ENCODE measurements around the gene SERPING1. TPM values are rescaled to one million over a fixed set of nuclear protein-coding genes. Genes with fewer than 3 reads are reported as not detected.

The SERPING1 gene
- total RNA-seq, 6 donors from 2014 or later: 306 to 573 (median 469) TPM

DNA sequence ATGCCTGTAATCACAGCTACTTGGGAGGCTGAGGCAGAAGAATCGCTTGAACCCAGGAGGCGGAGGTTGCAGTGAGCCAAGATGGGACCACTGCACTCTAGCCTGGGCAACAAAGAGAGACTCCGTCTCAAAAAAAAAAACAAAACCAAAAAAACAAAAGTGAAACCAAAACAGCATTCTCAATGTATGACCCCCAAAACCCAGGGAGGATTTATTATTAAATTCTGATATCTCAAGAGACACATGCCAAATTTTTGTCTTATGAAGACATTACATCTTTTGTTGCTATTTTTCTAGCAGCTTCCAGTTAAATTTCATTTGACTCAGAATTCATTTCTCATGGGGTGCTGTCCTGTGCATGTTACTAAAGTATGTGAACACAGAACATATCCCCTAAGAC lies 55.2 kb downstream of the SERPING1 start:
- no peak overlapping the region for H3K27ac ChIP-seq
- peaks cover 22 to 44% (median 25%) of the 10 kb centered on the region in 4 donors for H3K4me1 ChIP-seq
- no peak overlapping the region for H3K4me3 ChIP-seq
- no peaks in the 10 kb centered on the region for H3K36me3 ChIP-seq
- WGBS, 2 donors: 71 to 81% methylated on average over 3 of the region's 3 CpGs
- peaks cover 0 to 17% (median 3%) of the 10 kb centered on the region in 4 donors for H3K27me3 ChIP-seq
- TF ChIP-seq POLR2A (IDR thresholded peaks at IDR 0.05): no peak
- TF ChIP-seq, protein P1, sequence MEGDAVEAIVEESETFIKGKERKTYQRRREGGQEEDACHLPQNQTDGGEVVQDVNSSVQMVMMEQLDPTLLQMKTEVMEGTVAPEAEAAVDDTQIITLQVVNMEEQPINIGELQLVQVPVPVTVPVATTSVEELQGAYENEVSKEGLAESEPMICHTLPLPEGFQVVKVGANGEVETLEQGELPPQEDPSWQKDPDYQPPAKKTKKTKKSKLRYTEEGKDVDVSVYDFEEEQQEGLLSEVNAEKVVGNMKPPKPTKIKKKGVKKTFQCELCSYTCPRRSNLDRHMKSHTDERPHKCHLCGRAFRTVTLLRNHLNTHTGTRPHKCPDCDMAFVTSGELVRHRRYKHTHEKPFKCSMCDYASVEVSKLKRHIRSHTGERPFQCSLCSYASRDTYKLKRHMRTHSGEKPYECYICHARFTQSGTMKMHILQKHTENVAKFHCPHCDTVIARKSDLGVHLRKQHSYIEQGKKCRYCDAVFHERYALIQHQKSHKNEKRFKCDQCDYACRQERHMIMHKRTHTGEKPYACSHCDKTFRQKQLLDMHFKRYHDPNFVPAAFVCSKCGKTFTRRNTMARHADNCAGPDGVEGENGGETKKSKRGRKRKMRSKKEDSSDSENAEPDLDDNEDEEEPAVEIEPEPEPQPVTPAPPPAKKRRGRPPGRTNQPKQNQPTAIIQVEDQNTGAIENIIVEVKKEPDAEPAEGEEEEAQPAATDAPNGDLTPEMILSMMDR (IDR thresholded peaks at IDR 0.05): no peak
- no peak for TF ChIP-seq EP300 (IDR thresholded peaks at IDR 0.05)
- TF ChIP-seq POLR2AphosphoS5 (IDR thresholded peaks at IDR 0.05): no peak
- DNase-seq (no peak), ATAC-seq (ENCODE audit: low FRiP score in 2 of 2) (no peak)
- no peaks in the 10 kb centered on the region for H3K9me3 ChIP-seq

DNA sequence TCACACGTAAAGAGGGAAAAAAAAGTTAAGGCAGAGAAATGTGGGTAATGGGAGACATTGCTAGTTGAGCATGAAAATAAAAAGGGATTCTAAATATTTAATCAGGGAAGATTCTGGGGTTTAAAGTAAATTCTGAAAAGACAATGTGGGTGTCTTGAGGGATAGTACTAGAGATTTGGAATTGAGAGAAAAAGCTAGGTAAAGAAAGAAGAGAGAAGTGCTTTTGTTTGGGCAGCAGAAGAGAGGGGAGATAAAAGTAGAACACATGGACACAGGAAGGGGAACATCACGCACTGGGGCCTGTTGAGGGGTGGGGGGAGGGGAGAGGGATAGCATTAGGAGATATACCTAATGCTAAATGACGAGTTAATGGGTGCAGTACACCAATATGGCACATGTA lies 55.7 kb downstream of the SERPING1 start:
- Histone ChIP-seq H3K27ac (no peak overlapping the region), H3K4me1 (peaks cover 19 to 43% (median 23%) of the 10 kb centered on the region in 4 donors), H3K27me3 (peaks cover 0 to 13% (median 1%) of the 10 kb centered on the region in 4 donors), H3K4me3 (no peak overlapping the region), H3K9me3 (no peaks in the 10 kb centered on the region), H3K36me3 (no peaks in the 10 kb centered on the region)
- no peak for ATAC-seq (ENCODE audit: low FRiP score in 2 of 2)
- DNase-seq: no peak
- TF ChIP-seq, protein P1 (IDR thresholded peaks at IDR 0.05): no peak
- TF ChIP-seq EP300 (IDR thresholded peaks at IDR 0.05) (no peak), POLR2A (IDR thresholded peaks at IDR 0.05) (no peak), POLR2AphosphoS5 (IDR thresholded peaks at IDR 0.05) (no peak)
- 32 to 38% methylated on average over 3 of the region's 3 CpGs for WGBS, 2 donors

DNA sequence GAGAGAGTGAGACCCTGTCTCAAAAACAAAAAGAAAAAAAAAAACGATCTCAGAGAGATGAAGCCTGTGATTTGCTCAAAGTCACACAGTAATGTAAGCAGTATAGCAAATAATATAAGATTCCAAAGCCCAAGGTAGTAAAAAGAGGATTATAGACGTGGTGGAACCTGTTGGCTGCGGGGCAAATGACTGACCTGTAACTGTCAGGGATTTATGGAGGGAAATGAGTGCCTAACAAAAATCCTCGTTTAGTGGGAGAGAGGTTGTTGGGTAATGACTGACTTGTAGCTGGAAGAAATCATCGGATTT lies 59.4 kb downstream of the SERPING1 start:
- H3K27me3 ChIP-seq: no peaks in the 10 kb centered on the region
- H3K9me3 ChIP-seq: no peaks in the 10 kb centered on the region
- DNase-seq (no peak), ATAC-seq (ENCODE audit: low FRiP score in 2 of 2) (no peak)
- peak overlapping the region in 3 of 4 donors; percentile 61 to 77 (median 68) for H3K4me3 ChIP-seq
- 21 to 25% methylated on average over 5 of the region's 5 CpGs for WGBS, 2 donors
- TF ChIP-seq EP300 (IDR thresholded peaks at IDR 0.05): no peak
- no peak for TF ChIP-seq POLR2AphosphoS5 (IDR thresholded peaks at IDR 0.05)
- TF ChIP-seq, protein P1 (IDR thresholded peaks at IDR 0.05): no peak
- no peak for TF ChIP-seq POLR2A (IDR thresholded peaks at IDR 0.05)
- H3K27ac ChIP-seq: peak overlapping the region; percentile 77 to 88 (median 85)
- peaks cover 20 to 27% (median 24%) of the 10 kb centered on the region in 4 donors for H3K36me3 ChIP-seq
- H3K4me1 ChIP-seq: peaks cover 9 to 43% (median 12%) of the 10 kb centered on the region in 4 donors

- H3K36me3 ChIP-seq: peaks cover 23 to 33% (median 27%) of the 10 kb centered on the region in 4 donors
- 0 to 1% methylated on average over 20 to 45 of the region's 45 CpGs for WGBS, 2 donors
- no peaks in the 10 kb centered on the region for H3K9me3 ChIP-seq
- H3K27ac ChIP-seq: peak within 1 kb of the TSS; percentile 77 to 88 (median 85)
- H3K27me3 ChIP-seq: no peaks in the 10 kb centered on the region
- peaks cover 9 to 41% (median 12%) of the 10 kb centered on the region in 4 donors for H3K4me1 ChIP-seq
- DNase-seq: peak; percentile 99 to 100
- peak; percentile 99 for ATAC-seq (ENCODE audit: low FRiP score in 2 of 2)
- H3K4me3 ChIP-seq: peak within 1 kb of the TSS; percentile 61 to 77 (median 65)
- TF ChIP-seq, protein P1 (IDR thresholded peaks at IDR 0.05): peak in 2 of 6 experiments; percentile 22 to 33
- peak; percentile 92 to 94 for TF ChIP-seq POLR2AphosphoS5 (IDR thresholded peaks at IDR 0.05)
- peak in 1 of 4 donors; percentile 1 for TF ChIP-seq EP300 (IDR thresholded peaks at IDR 0.05)
- peak in 3 of 4 donors; percentile 39 to 88 (median 40) for TF ChIP-seq POLR2A (IDR thresholded peaks at IDR 0.05)
Observed at GRCh38 chr11:57657194-57658022, 59.9 kb downstream of the SERPING1 start, which contains the start of gene CLP1. CLP1 (plus strand) TSS chr11:57657762; CDS start chr11:57659477, 1,715 bp downstream.
